EH (cell line): ENCODE results near the gene RPS10.
"Not testable (repeated sequence)": the region's sequence is repeated elsewhere in the genome, so short reads cannot be mapped to it uniquely, and the experiment has no call there.

Source experiments
- DNase-seq: peaks from one replicate; pipeline ENCODE4 v3.0.0-alpha.2; 2015; ENCODE audit warnings: low read depth

Gene RPS10

GRCh38 chr6:34392497-34393190, 33.2 kb downstream of the RPS10 start, which contains the start of gene NUDT3:
TSS of gene NUDT3 (minus strand) at chr6:34392669. CDS start at chr6:34392362, 307 bp downstream.
- DNase-seq: peak; percentile 93

- DNase-seq: peak; percentile 55
Measured at GRCh38 chr6:34391786-34392496, 33.9 kb downstream of the RPS10 start.

DNA sequence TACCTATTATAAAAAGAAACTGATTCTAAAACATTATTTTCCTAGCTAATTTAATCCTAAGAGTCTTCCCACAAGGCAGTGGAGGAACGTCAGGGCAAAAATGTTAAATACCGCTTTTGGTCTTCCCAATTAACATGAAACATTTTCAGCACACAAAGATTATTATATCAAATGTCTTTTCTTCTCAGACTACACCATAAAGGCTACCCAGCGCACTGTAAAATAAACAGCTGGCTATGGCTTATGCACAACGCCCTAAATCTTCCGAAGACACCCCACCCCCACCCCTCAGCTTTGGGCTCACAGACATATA, 34.4 kb downstream of the RPS10 start:
- no peak for DNase-seq

- peak; percentile 87 for DNase-seq
Measured at GRCh38 chr6:34390531-34391472, 35.1 kb downstream of the RPS10 start.

GRCh38 chr6:34389034-34389433, 36.8 kb downstream of the RPS10 start:
- DNase-seq: no peak

DNA sequence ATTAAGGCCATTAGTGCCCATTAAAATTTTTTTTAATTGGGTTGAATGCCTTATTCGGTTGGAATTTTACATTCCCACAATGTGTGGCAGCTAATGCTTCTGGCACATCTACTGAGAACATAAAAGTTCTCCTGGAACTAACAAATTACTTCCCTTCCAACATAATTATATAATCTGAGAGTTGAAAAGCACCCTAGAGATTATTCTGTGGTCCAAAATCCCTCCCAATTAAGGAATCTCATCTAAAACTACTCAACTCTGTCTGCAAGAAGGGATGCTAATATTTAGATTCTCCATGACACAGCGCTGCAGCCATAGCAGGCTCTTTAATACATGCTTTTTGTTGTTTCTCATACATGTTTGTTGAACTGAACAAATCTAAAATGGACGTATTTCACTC, 37.4 kb downstream of the RPS10 start:
- no peak for DNase-seq

- DNase-seq: peak; percentile 86
Measured at GRCh38 chr6:34386316-34387137, 39.3 kb downstream of the RPS10 start.

- DNase-seq: no peak
Measured at GRCh38 chr6:34385793-34386195, 40.1 kb downstream of the RPS10 start.

- no peak for DNase-seq
Measured at GRCh38 chr6:34384321-34385153, 41.3 kb downstream of the RPS10 start.

DNA sequence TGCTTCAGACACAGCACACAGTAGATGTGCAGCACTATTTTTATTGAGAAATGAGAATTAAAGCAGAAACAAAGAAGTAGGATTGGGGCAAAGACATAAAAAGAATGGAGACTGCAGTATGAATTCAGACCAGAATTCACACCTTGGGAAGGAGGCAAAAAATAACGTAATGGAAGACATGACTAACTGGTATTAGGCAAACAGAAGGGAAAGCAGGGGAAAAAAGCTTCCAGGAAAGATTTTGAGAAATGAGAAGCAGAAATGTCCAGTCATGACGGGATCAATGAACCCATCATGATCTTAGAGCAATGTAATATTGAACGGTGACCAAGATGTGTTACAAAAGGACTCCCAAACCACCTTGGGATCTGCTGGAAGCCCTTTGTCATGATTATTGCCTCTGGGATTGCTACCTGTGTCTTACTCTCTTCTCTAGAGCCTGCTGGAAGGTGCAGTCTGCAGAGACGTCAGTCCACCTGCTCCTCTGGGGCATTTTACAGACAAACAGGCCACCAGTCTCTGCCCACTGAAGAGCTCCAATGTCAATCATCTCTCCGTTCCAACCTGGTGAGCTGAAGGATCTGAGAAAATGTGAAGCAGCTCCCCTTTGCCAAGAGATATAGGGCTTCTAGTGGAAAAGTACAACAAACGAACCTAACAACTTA, 42.1 kb downstream of the RPS10 start:
- DNase-seq: no peak

DNA sequence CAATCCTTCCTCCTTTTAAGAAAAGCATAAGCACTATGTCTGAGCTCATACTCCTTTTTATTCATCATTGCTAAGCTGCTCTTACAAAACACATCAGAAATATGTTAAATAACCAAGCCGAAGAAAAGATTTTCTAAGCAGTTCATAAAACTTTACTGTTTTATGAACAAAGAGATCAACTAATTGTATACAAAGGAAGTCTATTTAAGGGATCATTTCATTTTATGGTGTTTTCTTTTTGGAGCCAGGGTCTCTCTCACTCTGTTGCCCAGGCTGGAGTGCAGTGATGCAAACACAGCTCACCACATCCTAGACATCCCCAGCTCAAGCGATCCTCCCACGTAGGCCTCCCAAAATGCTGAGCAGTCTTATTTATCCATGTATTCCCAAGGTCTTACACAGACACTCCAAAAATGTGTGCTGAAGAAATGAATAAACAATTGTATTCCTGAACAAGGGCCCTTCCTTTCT, 42.7 kb downstream of the RPS10 start:
- DNase-seq: peak; percentile 74

GRCh38 chr6:34381081-34381480, 44.8 kb downstream of the RPS10 start:
- DNase-seq: no peak

GRCh38 chr6:34378470-34378869, 47.4 kb downstream of the RPS10 start:
- DNase-seq: no peak

DNA sequence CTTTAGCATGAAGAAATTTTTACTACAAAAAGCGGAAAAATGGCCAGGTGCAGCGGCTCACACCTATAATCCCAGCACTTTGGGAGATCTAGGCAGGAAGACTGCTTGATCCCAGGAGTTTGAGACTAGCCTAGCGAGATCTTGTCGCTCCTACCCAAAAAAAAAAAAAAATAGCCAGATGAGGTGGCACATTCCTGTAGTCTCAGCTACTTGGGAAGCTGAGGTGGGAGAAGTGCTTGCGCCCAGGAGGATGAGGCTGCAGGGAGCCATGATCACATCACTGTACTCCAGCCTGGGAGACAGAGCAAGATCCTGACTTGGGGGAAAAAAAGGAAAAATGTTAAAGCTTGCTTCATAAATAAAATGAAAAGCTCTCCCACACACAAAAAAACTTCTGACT, 47.9 kb downstream of the RPS10 start:
- no peak for DNase-seq

- not testable (repeated sequence) for DNase-seq
Measured at GRCh38 chr6:34377571-34377970, 48.3 kb downstream of the RPS10 start.

GRCh38 chr6:34375833-34376232, 50.0 kb downstream of the RPS10 start:
- DNase-seq: no peak

GRCh38 chr6:34374508-34374907, 51.4 kb downstream of the RPS10 start:
- no peak for DNase-seq

GRCh38 chr6:34374069-34374468, 51.8 kb downstream of the RPS10 start:
- DNase-seq: no peak

DNA sequence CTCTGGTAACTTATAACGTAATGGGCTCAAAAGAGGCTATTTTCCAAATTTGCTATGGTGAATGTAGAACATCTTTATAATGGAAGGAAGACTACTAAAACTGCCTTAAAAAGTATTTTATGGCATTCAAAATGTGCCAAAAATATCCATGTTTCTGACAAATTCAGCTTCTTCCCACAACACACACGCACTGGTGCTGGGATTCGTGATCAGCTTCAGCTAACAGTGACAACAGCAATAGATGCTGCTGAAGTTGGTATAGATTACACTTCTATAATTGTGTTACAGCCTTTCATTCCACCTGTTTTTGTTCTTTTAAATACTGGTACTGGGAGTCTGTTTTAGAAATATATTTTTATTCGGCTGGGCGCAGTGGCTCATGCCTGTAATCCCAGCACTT, 52.4 kb downstream of the RPS10 start:
- DNase-seq: no peak

- DNase-seq: not testable (repeated sequence)
Measured at GRCh38 chr6:34371865-34372264, 54.0 kb downstream of the RPS10 start.
